Upper lobe of left lung (tissue), 6 donors: ENCODE data around the gene FILIP1L. TPM values are rescaled to one million over a fixed set of nuclear protein-coding genes. Genes with fewer than 3 reads are reported as not detected.

Source experiments
- ATAC-seq, 2 donors: fragments of 200-7000 bp; cut with Tn5 transposase; one replicate each; pipeline ENCODE4 v1.9.1; 2022; ENCODE audit warnings: mild to moderate bottlenecking in 2 of 2, moderate library complexity in 2 of 2; ENCODE audit not compliant: low FRiP score in 2 of 2
- DNase-seq, 2 donors: peaks; one replicate each; pipeline ENCODE4 v3.0.0-alpha.2; 2019 to 2020
- H3K27ac ChIP-seq, 4 donors: fragments of 200-600 bp; sonication (generic); one replicate each; pipeline ENCODE4 v1.5.1; 2016 to 2019
- H3K27me3 ChIP-seq, 4 donors: fragments of 200-600 bp; sonication (generic); one replicate each; pipeline ENCODE4 v1.5.1; 2017 to 2019
- H3K36me3 ChIP-seq, 4 donors: fragments of 200-600 bp; sonication (generic); one replicate each; pipeline ENCODE4 v1.5.1; 2016 to 2019
- H3K4me1 ChIP-seq, 4 donors: fragments of 200-600 bp; sonication (generic); one replicate each; pipeline ENCODE4 v1.5.1; 2018 to 2019
- H3K4me3 ChIP-seq, 4 donors: fragments of 200-600 bp; sonication (generic); one replicate each; pipeline ENCODE4 v1.5.1; 2017 to 2019; ENCODE audit warnings: mild to moderate bottlenecking in 2 of 4, moderate library complexity in 1 of 4
- H3K9me3 ChIP-seq, 4 donors: fragments of 200-600 bp; sonication (generic); one replicate each; pipeline ENCODE4 v1.5.1; 2018 to 2019
- EP300 ChIP-seq, 4 donors: sonication (generic); formaldehyde crosslinking; IDR thresholded peaks; one replicate each; pipeline ENCODE4 v1.5.1; 2017; ENCODE audit warnings: antibody characterized with exemption in 4 of 4, control low read depth in 2 of 4
- POLR2A ChIP-seq, 4 donors: fragments of 450-650 bp; IDR thresholded peaks; one replicate each; pipeline ENCODE4 v1.5.1; 2016 to 2017; ENCODE audit warnings: antibody characterized with exemption in 4 of 4, mild to moderate bottlenecking in 2 of 4
- POLR2AphosphoS5 ChIP-seq, 2 donors: sonication (generic); formaldehyde crosslinking; IDR thresholded peaks; one replicate each; pipeline ENCODE4 v1.5.1; 2017; ENCODE audit warnings: antibody characterized with exemption in 2 of 2
- WGBS, 2 donors: methylation state at CpG; one replicate each; pipeline ENCODE4 v1.1.5; 2017 to 2018; 5-methylcytosine and 5-hydroxymethylcytosine counted together
- total RNA-seq, 6 donors: library from RNA; depleted of rRNA in 4 of 6; stranded (reverse); fragments of >200 nt in 4 of 6; gene quantifications; one replicate each; pipeline versions ENCODE4 v1.1.0 to v1.2.1, GENCODE V29; 2016 to 2021
- TF ChIP-seq, protein P1 (sequence below), 6 experiments: fragments of 450-650 bp in 4 of 6; fragments of 200-600 bp in 2 of 6; sonication (generic) in 2 of 6; IDR thresholded peaks; one replicate each; pipeline ENCODE4 v1.5.1; 2016 to 2019; ENCODE audit warnings: antibody characterized with exemption in 6 of 6
- donor health status: DM: no; HTN: no; CAD: no; lungs with moderate emphysema.
- donor health status: DM: no; HTN: yes; CAD: no; lungs with severe emphysema.

The FILIP1L gene
- total RNA-seq, 6 donors from 2014 or later, result 19.4 to 38.2 (median 25.9) TPM

DNA sequence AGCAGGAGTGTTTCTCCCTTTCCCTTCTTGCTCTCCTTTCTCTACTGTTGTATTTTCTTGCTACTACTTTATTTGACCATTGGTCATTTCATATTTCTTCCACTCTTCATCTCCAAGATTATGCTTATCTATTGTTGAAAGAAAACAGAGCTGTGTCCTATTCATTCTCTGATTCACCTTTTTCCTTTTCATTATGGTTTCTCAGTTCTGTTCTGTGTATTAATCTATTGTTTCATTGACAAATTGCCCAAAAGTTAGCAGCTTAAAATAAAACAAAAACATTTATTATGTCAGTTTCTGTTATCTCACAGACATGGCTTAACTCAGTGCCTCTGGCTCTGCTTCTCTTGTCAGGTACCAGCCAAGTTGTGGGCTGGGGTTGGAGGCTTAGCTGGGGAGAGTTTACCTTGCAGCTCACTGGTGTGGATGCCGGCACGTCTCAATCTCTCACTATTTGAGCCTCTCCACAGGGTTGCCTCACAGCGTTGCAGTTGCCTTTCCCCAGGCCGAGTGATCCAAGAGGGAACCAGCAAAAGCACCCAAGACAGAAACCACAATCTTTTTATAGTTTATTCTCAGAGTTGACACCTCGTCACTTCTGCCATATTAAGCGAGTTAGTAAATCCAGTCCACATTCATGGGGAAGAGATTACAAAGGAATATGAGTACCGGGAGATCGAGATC lies 36.9 kb upstream of the FILIP1L start:
- H3K27me3 ChIP-seq, result no peaks in the 10 kb centered on the region
- 78 to 82% methylated on average over 8 of the region's 8 CpGs for WGBS, 2 donors
- TF ChIP-seq, protein P1, sequence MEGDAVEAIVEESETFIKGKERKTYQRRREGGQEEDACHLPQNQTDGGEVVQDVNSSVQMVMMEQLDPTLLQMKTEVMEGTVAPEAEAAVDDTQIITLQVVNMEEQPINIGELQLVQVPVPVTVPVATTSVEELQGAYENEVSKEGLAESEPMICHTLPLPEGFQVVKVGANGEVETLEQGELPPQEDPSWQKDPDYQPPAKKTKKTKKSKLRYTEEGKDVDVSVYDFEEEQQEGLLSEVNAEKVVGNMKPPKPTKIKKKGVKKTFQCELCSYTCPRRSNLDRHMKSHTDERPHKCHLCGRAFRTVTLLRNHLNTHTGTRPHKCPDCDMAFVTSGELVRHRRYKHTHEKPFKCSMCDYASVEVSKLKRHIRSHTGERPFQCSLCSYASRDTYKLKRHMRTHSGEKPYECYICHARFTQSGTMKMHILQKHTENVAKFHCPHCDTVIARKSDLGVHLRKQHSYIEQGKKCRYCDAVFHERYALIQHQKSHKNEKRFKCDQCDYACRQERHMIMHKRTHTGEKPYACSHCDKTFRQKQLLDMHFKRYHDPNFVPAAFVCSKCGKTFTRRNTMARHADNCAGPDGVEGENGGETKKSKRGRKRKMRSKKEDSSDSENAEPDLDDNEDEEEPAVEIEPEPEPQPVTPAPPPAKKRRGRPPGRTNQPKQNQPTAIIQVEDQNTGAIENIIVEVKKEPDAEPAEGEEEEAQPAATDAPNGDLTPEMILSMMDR (IDR thresholded peaks at IDR 0.05), result no peak
- TF ChIP-seq POLR2AphosphoS5 (IDR thresholded peaks at IDR 0.05), result no peak
- no peak for TF ChIP-seq EP300 (IDR thresholded peaks at IDR 0.05)
- TF ChIP-seq POLR2A (IDR thresholded peaks at IDR 0.05), result no peak
- H3K4me3 ChIP-seq, result no peak overlapping the region
- DNase-seq (no peak), ATAC-seq (peak in 1 of 2 donors; percentile 39)
- peaks cover 0 to 13% (median 9%) of the 10 kb centered on the region in 4 donors for H3K9me3 ChIP-seq
- no peaks in the 10 kb centered on the region for H3K4me1 ChIP-seq
- no peaks in the 10 kb centered on the region for H3K36me3 ChIP-seq
- peak overlapping the region in 2 of 4 donors; percentile 13 to 34 for H3K27ac ChIP-seq

- TF ChIP-seq POLR2AphosphoS5 (IDR thresholded peaks at IDR 0.05), result no peak
- TF ChIP-seq, protein P1 (IDR thresholded peaks at IDR 0.05), result no peak
- TF ChIP-seq POLR2A (IDR thresholded peaks at IDR 0.05), result no peak
- no peak for TF ChIP-seq EP300 (IDR thresholded peaks at IDR 0.05)
- Histone ChIP-seq H3K36me3 (no peaks in the 10 kb centered on the region), H3K4me3 (no peak overlapping the region), H3K27me3 (no peaks in the 10 kb centered on the region), H3K4me1 (no peaks in the 10 kb centered on the region), H3K9me3 (peaks cover 0 to 7% (median 3%) of the 10 kb centered on the region in 4 donors), H3K27ac (peak overlapping the region in 1 of 4 donors; percentile 34)
- no peak for DNase-seq
- WGBS, 2 donors, result 85 to 86% methylated on average over 1 of the region's 1 CpG
- ATAC-seq, result peak in 1 of 2 donors; percentile 83
Observed at GRCh38 chr3:100150473-100150872, 36.2 kb upstream of the FILIP1L start.

DNA sequence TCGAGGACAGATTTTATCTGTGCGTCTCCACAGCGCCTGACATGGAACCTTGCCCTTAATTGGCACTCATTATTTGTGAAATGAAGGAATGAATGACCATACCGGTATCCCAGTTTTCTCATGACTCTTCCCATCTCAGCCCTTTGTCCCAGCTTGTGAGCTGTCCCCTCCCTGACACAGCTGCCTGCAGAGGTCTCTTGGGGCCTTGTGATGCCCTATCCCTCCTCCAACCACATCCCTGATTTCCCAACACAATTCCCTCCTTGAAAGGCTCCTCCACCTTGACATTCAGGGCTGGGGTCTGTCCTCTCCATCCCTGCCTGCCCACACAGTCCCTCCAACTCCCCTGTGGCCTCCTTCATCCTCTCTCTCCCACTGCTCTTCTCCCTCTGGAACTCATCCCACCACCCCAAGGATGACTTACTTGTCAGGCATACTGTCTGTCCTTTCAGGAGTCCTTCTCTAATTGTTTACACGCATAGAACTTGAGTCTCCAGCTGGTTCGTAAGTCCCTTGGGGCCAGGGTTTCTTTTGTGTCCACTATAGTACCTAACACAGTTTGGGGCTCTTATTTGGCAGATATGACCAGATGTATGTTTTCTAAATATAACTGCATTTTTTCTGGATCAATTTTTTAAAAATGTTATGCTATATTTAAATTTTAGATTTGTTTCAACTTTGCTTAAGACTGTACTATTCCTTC lies 35.6 kb upstream of the FILIP1L start:
- Histone ChIP-seq H3K9me3 (peaks cover 0 to under 1% (median 0%) of the 10 kb centered on the region in 4 donors), H3K36me3 (no peaks in the 10 kb centered on the region), H3K4me1 (no peaks in the 10 kb centered on the region), H3K4me3 (no peak overlapping the region), H3K27me3 (no peaks in the 10 kb centered on the region), H3K27ac (peak overlapping the region in 2 of 4 donors; percentile 6 to 22)
- 94 to 97% methylated on average over 6 of the region's 6 CpGs for WGBS, 2 donors
- TF ChIP-seq, protein P1 (IDR thresholded peaks at IDR 0.05), result no peak
- TF ChIP-seq POLR2AphosphoS5 (IDR thresholded peaks at IDR 0.05) (no peak), EP300 (IDR thresholded peaks at IDR 0.05) (no peak), POLR2A (IDR thresholded peaks at IDR 0.05) (no peak)
- ATAC-seq, result no peak
- no peak for DNase-seq

- Histone ChIP-seq H3K4me1 (no peaks in the 10 kb centered on the region), H3K4me3 (no peak overlapping the region), H3K27me3 (no peaks in the 10 kb centered on the region), H3K36me3 (no peaks in the 10 kb centered on the region), H3K27ac (no peak overlapping the region), H3K9me3 (no peaks in the 10 kb centered on the region)
- ATAC-seq (no peak), DNase-seq (no peak)
- 80 to 82% methylated on average over 2 of the region's 2 CpGs for WGBS, 2 donors
- TF ChIP-seq, protein P1 (IDR thresholded peaks at IDR 0.05), result no peak
- TF ChIP-seq EP300 (IDR thresholded peaks at IDR 0.05), result no peak
- TF ChIP-seq POLR2A (IDR thresholded peaks at IDR 0.05), result no peak
Observed at GRCh38 chr3:100149130-100149529, 34.8 kb upstream of the FILIP1L start.
